H9 (cell line): ENCODE measurements around the gene FBXO42. TPM values are rescaled to one million over a fixed set of nuclear protein-coding genes. Genes with fewer than 3 reads are reported as not detected.

ENCODE experiments used
- DNase-seq: peaks from one replicate; pipeline ENCODE4 v3.0.0-alpha.2; 2017
- H2AFZ ChIP-seq: one replicate; pipeline ENCODE4 v1.6.1; 2013; ENCODE audit warnings: mild to moderate bottlenecking, low read length, control low read depth, moderate library complexity
- H2AK5ac ChIP-seq: 2 replicates; pipeline ENCODE4 v1.6.1; 2013; ENCODE audit warnings: low read length, control low read depth, mixed read lengths; ENCODE audit not compliant: insufficient read length
- H2BK120ac ChIP-seq: one replicate; pipeline ENCODE4 v1.6.1; 2013; ENCODE audit warnings: low read depth, mild to moderate bottlenecking, low read length, control low read depth, inconsistent platforms; ENCODE audit not compliant: poor library complexity, severe bottlenecking
- H2BK12ac ChIP-seq: 2 replicates; pipeline ENCODE4 v1.6.1; 2013; ENCODE audit warnings: low read length, control low read depth, mixed read lengths, low read depth; ENCODE audit not compliant: insufficient read length
- H2BK15ac ChIP-seq: 2 replicates; pipeline ENCODE4 v1.6.1; 2013; ENCODE audit warnings: low read depth, low read length, control low read depth
- H2BK20ac ChIP-seq: one replicate; pipeline ENCODE4 v1.6.1; 2013; ENCODE audit warnings: low read depth, mild to moderate bottlenecking, low read length, control low read depth, inconsistent platforms; ENCODE audit not compliant: poor library complexity, severe bottlenecking
- H2BK5ac ChIP-seq: 2 replicates; pipeline ENCODE4 v1.6.1; 2013; ENCODE audit warnings: low read length, control low read depth, mixed read lengths; ENCODE audit not compliant: insufficient read length
- H3K14ac ChIP-seq: 2 replicates; pipeline ENCODE4 v1.6.1; 2013; ENCODE audit warnings: low read length, control low read depth; ENCODE audit not compliant: insufficient read depth
- H3K18ac ChIP-seq: 2 replicates; pipeline ENCODE4 v1.6.1; 2013; ENCODE audit warnings: low read depth, mild to moderate bottlenecking, mixed read lengths, low read length, control low read depth; ENCODE audit not compliant: insufficient read length
- H3K23ac ChIP-seq: 2 replicates; pipeline ENCODE4 v1.6.1; 2013; ENCODE audit warnings: low read length, control low read depth, mixed read lengths, low read depth; ENCODE audit not compliant: insufficient read length
- H3K23me2 ChIP-seq: 2 replicates; pipeline ENCODE4 v1.6.1; 2013; ENCODE audit warnings: low read depth, mild to moderate bottlenecking, mixed read lengths, low read length, control low read depth; ENCODE audit not compliant: insufficient read length, poor library complexity, severe bottlenecking
- H3K27ac ChIP-seq: 2 replicates; pipeline ENCODE4 v1.5.1; 2013; ENCODE audit warnings: low read length, control low read depth, mixed read lengths, low read depth; ENCODE audit not compliant: insufficient read length
- H3K27me3 ChIP-seq: 2 replicates; pipeline ENCODE4 v1.6.1; 2013; ENCODE audit warnings: low read length, control low read depth, inconsistent platforms; ENCODE audit not compliant: insufficient read depth
- H3K4ac ChIP-seq: 2 replicates; pipeline ENCODE4 v1.6.1; 2013; ENCODE audit warnings: low read depth, mild to moderate bottlenecking, control low read depth, inconsistent platforms, low read length, moderate library complexity
- H3K4me1 ChIP-seq: 2 replicates; pipeline ENCODE4 v1.6.1; 2013; ENCODE audit warnings: low read length, control low read depth, inconsistent platforms; ENCODE audit not compliant: insufficient read depth
- H3K4me2 ChIP-seq: 2 replicates; pipeline ENCODE4 v1.6.1; 2013; ENCODE audit warnings: low read length, control low read depth, mixed read lengths; ENCODE audit not compliant: insufficient read length, insufficient read depth
- H3K56ac ChIP-seq: 2 replicates; pipeline ENCODE4 v1.6.1; 2013; ENCODE audit warnings: low read depth, mild to moderate bottlenecking, mixed read lengths, low read length, control low read depth; ENCODE audit not compliant: insufficient read length
- H3K79me1 ChIP-seq: 2 replicates; pipeline ENCODE4 v1.6.1; 2013; ENCODE audit warnings: low read depth, mild to moderate bottlenecking, moderate library complexity, low read length, control low read depth, inconsistent platforms; ENCODE audit not compliant: insufficient read depth, poor library complexity, severe bottlenecking
- H3K79me2 ChIP-seq: 2 replicates; pipeline ENCODE4 v1.6.1; 2013; ENCODE audit warnings: low read length, control low read depth, inconsistent platforms; ENCODE audit not compliant: insufficient read depth
- H3K9ac ChIP-seq: 2 replicates; pipeline ENCODE4 v1.6.1; 2013; ENCODE audit warnings: low read length, control low read depth, mixed read lengths; ENCODE audit not compliant: insufficient read length; ENCODE audit errors: extremely low read depth
- H3K9me3 ChIP-seq: one replicate; pipeline ENCODE4 v1.6.1; 2013; ENCODE audit warnings: low read depth, low read length, inconsistent platforms; ENCODE audit not compliant: control insufficient read depth
- H3T11ph ChIP-seq: one replicate; pipeline ENCODE4 v1.6.1; 2013; ENCODE audit warnings: mild to moderate bottlenecking, low read length, control low read depth, inconsistent platforms
- H4K20me1 ChIP-seq: one replicate; pipeline ENCODE4 v1.6.1; 2013; ENCODE audit not compliant: control insufficient read depth, insufficient read length, insufficient read depth
- H4K5ac ChIP-seq: 2 replicates; pipeline ENCODE4 v1.6.1; 2013; ENCODE audit warnings: low read depth, mild to moderate bottlenecking, mixed read lengths, low read length, control low read depth; ENCODE audit not compliant: insufficient read length
- H4K8ac ChIP-seq: replicated peaks from 2 replicates; pipeline ENCODE4 v1.6.1; 2013; ENCODE audit warnings: low read length, control low read depth, mixed read lengths, low read depth; ENCODE audit not compliant: insufficient read length
- H4K91ac ChIP-seq: 2 replicates; pipeline ENCODE4 v1.6.1; 2013; ENCODE audit warnings: low read depth, mild to moderate bottlenecking, moderate library complexity, mixed read lengths, low read length, control low read depth; ENCODE audit not compliant: insufficient read length
- H3K27ac Mint-ChIP-seq, 3 experiments: 2 replicates in 2 of 3; 3 replicates in 1 of 3; pipeline ENCODE4 v1.8.0; 2020 to 2021; ENCODE audit warnings: mixed read lengths in 3 of 3, mild to moderate bottlenecking in 1 of 3, moderate library complexity in 1 of 3
- H3K27me3 Mint-ChIP-seq: 2 replicates; pipeline ENCODE4 v1.8.0; 2021; ENCODE audit warnings: low read depth, mild to moderate bottlenecking, moderate library complexity, mixed read lengths
- H3K36me3 Mint-ChIP-seq, 3 experiments: 2 replicates in 2 of 3; 3 replicates in 1 of 3; pipeline ENCODE4 v1.8.0; 2020 to 2021; ENCODE audit warnings: low read depth in 3 of 3, mixed read lengths in 3 of 3; ENCODE audit not compliant: insufficient read depth in 1 of 3
- H3K4me1 Mint-ChIP-seq, 2 experiments: 2 replicates each; pipeline ENCODE4 v1.8.0; 2020; ENCODE audit warnings: mixed read lengths in 2 of 2
- H3K4me3 Mint-ChIP-seq, 2 experiments: 2 replicates in 1 of 2; 3 replicates in 1 of 2; pipeline ENCODE4 v1.8.0; 2020 to 2021; ENCODE audit warnings: mild to moderate bottlenecking in 2 of 2, mixed read lengths in 2 of 2, moderate library complexity in 1 of 2
- H3K9me3 Mint-ChIP-seq, 2 experiments: 2 replicates in 1 of 2; 3 replicates in 1 of 2; pipeline ENCODE4 v1.8.0; 2020; ENCODE audit warnings: mild to moderate bottlenecking in 2 of 2, mixed read lengths in 2 of 2, moderate library complexity in 1 of 2
- total RNA-seq: library from RNA; stranded (reverse); gene quantifications from 2 replicates; pipeline ENCODE4 v1.2.1, GENCODE V29; 2021
- TF ChIP-seq, protein P1 (sequence below): fragments of 200-600 bp; sonication (generic); conservative IDR thresholded peaks from 3 replicates; pipeline ENCODE4 v1.8.0; 2021; ENCODE audit warnings: antibody characterized with exemption, mild to moderate bottlenecking

Gene FBXO42
- total RNA-seq, 1 experiment from 2014 or later, result 17.4 TPM

DNA sequence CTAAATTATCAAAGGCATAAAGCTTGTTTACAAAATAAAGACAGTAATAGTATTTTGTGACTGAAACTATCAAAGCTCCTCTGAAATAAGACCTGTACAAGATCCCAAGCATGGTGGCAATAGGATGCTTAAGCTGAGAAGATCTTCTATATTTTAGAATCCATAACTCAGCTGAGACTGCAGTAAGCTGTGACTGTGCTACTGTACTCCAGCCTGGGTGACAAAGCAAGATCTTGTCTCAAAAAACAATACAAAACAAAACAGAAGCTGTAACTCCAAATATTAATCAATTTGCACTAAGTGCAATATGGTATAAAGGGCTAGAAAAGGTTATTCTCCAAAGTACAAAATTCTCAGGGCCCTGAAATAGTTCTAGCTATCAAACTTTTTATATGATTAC is 59.5 kb downstream of the FBXO42 start:
- Histone ChIP-seq H3K4me2 (no peak overlapping the region), H4K8ac (no peak overlapping the region), H3K27me3 (no peaks in the 10 kb centered on the region), H3K56ac (no peak overlapping the region), H3K4ac (no peak overlapping the region), H3T11ph (no peak overlapping the region), H3K27ac (no peak overlapping the region), H3K9me3 (no peaks in the 10 kb centered on the region), H2BK12ac (no peak overlapping the region), H3K4me1 (peaks cover 4% of the 10 kb centered on the region; the same call in 1 of the 2 replicates), H3K79me1 (no peaks in the 10 kb centered on the region), H4K5ac (no peak overlapping the region), H3K79me2 (no peaks in the 10 kb centered on the region), H2AFZ (no peak overlapping the region), H2BK15ac (no peak overlapping the region), H4K91ac (no peak overlapping the region), H4K20me1 (no peaks in the 10 kb centered on the region), H2BK5ac (no peak overlapping the region), H3K18ac (no peak overlapping the region), H2BK20ac (no peak overlapping the region), H3K14ac (no peak overlapping the region), H2BK120ac (no peak overlapping the region), H3K23ac (no peak overlapping the region), H3K23me2 (no peaks in the 10 kb centered on the region), H3K9ac (no peak overlapping the region), H2AK5ac (no peak overlapping the region)
- TF ChIP-seq, protein P1, sequence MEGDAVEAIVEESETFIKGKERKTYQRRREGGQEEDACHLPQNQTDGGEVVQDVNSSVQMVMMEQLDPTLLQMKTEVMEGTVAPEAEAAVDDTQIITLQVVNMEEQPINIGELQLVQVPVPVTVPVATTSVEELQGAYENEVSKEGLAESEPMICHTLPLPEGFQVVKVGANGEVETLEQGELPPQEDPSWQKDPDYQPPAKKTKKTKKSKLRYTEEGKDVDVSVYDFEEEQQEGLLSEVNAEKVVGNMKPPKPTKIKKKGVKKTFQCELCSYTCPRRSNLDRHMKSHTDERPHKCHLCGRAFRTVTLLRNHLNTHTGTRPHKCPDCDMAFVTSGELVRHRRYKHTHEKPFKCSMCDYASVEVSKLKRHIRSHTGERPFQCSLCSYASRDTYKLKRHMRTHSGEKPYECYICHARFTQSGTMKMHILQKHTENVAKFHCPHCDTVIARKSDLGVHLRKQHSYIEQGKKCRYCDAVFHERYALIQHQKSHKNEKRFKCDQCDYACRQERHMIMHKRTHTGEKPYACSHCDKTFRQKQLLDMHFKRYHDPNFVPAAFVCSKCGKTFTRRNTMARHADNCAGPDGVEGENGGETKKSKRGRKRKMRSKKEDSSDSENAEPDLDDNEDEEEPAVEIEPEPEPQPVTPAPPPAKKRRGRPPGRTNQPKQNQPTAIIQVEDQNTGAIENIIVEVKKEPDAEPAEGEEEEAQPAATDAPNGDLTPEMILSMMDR, result no peak
- no peak overlapping the region for H3K27ac Mint-ChIP-seq
- peaks cover 2% of the 10 kb centered on the region; the same call in 1 of the 2 replicates for H3K27me3 Mint-ChIP-seq
- no peaks in the 10 kb centered on the region for H3K9me3 Mint-ChIP-seq
- peaks cover 1 to 36% (median 32%) of the 10 kb centered on the region in 3 experiments; a peak in 6 of 7 replicates for H3K36me3 Mint-ChIP-seq
- no peak for DNase-seq
- peaks cover 5 to 15% of the 10 kb centered on the region in 2 experiments for H3K4me1 Mint-ChIP-seq
- no peak overlapping the region for H3K4me3 Mint-ChIP-seq
